ENCODE results near the gene ORC3.

- TF ChIP-seq EGR1 (IDR thresholded peaks at IDR 0.05) (no peak), CREB1 (IDR thresholded peaks at IDR 0.05; ENCODE audit: low read depth) (no peak), REST (IDR thresholded peaks at IDR 0.05; ENCODE audit: low read depth) (no peak), EP300 (IDR thresholded peaks at IDR 0.05; ENCODE audit: borderline replicate concordance) (no peak), RAD21 (IDR thresholded peaks at IDR 0.05; ENCODE audit: low read depth) (no peak), FOXM1 (IDR thresholded peaks at IDR 0.05; ENCODE audit: borderline replicate concordance, low read depth) (no peak), YY1 (IDR thresholded peaks at IDR 0.05; ENCODE audit: low read depth) (no peak), CEBPB (IDR thresholded peaks at IDR 0.05) (no peak), TEAD4 (IDR thresholded peaks at IDR 0.05) (no peak), TAF1 (IDR thresholded peaks at IDR 0.05; ENCODE audit: low read depth) (no peak), TCF12 (IDR thresholded peaks at IDR 0.05; ENCODE audit: low read depth) (no peak)
- TF ChIP-seq, protein P1, sequence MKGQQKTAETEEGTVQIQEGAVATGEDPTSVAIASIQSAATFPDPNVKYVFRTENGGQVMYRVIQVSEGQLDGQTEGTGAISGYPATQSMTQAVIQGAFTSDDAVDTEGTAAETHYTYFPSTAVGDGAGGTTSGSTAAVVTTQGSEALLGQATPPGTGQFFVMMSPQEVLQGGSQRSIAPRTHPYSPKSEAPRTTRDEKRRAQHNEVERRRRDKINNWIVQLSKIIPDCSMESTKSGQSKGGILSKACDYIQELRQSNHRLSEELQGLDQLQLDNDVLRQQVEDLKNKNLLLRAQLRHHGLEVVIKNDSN (IDR thresholded peaks at IDR 0.05) = no peak
- TF ChIP-seq, protein P2, sequence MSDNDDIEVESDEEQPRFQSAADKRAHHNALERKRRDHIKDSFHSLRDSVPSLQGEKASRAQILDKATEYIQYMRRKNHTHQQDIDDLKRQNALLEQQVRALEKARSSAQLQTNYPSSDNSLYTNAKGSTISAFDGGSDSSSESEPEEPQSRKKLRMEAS (IDR thresholded peaks at IDR 0.05) = no peak
These were observed 107.9 kb downstream of the ORC3 start for GRCh38 chr6:87697581-87698546.
